ENCODE data around the gene NEK10. TPM values are rescaled to one million over a fixed set of nuclear protein-coding genes. Genes with fewer than 3 reads are reported as not detected.

The NEK10 gene
- total and polyA plus RNA-seq, 9 of the 15 experiments (the other 6 are each of a cell fraction or from before 2014, with no cell fraction given), result 0.07 TPM; not detected in 8

DNA sequence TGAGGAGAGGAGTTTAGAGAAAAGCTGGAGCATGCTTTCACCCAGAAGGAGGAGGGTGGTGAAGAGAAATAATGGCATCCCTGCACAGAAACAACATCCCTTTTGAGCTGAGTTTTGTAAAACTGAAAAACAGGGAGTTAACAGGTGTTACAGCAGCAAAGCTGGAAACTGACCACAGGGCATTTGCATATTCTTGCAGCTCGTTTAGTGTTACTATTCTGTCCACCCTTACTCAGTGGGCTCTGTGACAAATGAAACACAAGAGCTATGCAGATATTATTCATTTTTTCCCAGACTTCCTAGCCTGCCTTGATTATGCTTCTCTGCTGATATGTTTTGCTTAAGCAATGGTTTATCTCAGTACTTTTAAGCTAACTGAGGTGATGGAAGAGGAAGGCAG, 272.0 kb downstream of the NEK10 start:
- no peaks in the 10 kb centered on the region for H4K20me1 ChIP-seq (replicated peaks; ENCODE audit: control insufficient read depth, insufficient read depth, low read length)
- no peak overlapping the region for H3K4me3 ChIP-seq
- H3K4me1 ChIP-seq (replicated peaks in 1 of 2; ENCODE audit: control insufficient read depth in 2 of 2, insufficient read depth in 2 of 2, low read length in 2 of 2), result no peaks in the 10 kb centered on the region
- no peak overlapping the region for H2AFZ ChIP-seq (ENCODE audit: low read depth, low read length)
- H3K9me3 ChIP-seq (replicated peaks; ENCODE audit: control insufficient read depth, insufficient read depth, low read depth, low read length), result 0 out of 2 replicates have a peak, but pooled peaks cover 2% of the 10 kb centered on the region
- no peak overlapping the region for H3K9ac ChIP-seq (ENCODE audit: insufficient read depth in 1 of 2, low read depth in 2 of 2, low read length in 2 of 2)
- no peak overlapping the region for H3K4me2 ChIP-seq (ENCODE audit: insufficient read depth, low read length)
- H3K36me3 ChIP-seq (ENCODE audit: control insufficient read depth, insufficient read depth, low read length), result no peaks in the 10 kb centered on the region
- ChIA-PET POLR2A (no interaction called here), CTCF (ENCODE audit: low intra/inter-chr PET ratio) (no interaction called here)
- no peak overlapping the region for H3K27ac ChIP-seq (ENCODE audit: extremely low read depth, low read depth, low read length)
- H3K27me3 ChIP-seq (ENCODE audit: control insufficient read depth in 2 of 2, insufficient read depth in 2 of 2, low read length in 2 of 2), result no peaks in the 10 kb centered on the region
- 0% methylated on average over 1 of the region's 1 CpG for WGBS (ENCODE audit: insufficient coverage, low coverage, missing lambda C conversion rate)
- no peaks in the 10 kb centered on the region for H3K9me1 ChIP-seq (ENCODE audit: control insufficient read depth, insufficient read depth, low read length)
- no TSS peak for BruUV-seq (replicated peaks)
- TF ChIP-seq ZC3H4 (CRISPR knock-in tag; IDR thresholded peaks at IDR 0.05; ENCODE audit: borderline replicate concordance) (no peak), ELF1 (tag; IDR thresholded peaks at IDR 0.05) (no peak), LCOR (CRISPR knock-in tag; IDR thresholded peaks at IDR 0.05) (no peak), ZFP36 (IDR thresholded peaks at IDR 0.05; ENCODE audit: low read depth, low read length, partially characterized antibody) (no peak), ARID1B (IDR thresholded peaks at IDR 0.05) (no peak), U2AF1 (optimal IDR thresholded peaks at IDR 0.05; ENCODE audit: low read depth, low read length) (no peak)
- DNase-seq (ENCODE audit: extremely low read depth in 1 of 4, low spot score in 3 of 4), result no peak
- no peaks in the 10 kb centered on the region for H3K79me2 ChIP-seq (ENCODE audit: control insufficient read depth, insufficient read depth, low read length)
- FAIRE-seq, result no peak
- intact Hi-C loops (cut with micrococcal nuclease), result no loop called here
- in situ Hi-C loops (cut with MboI), result no loop called here
- no peak for ATAC-seq

DNA sequence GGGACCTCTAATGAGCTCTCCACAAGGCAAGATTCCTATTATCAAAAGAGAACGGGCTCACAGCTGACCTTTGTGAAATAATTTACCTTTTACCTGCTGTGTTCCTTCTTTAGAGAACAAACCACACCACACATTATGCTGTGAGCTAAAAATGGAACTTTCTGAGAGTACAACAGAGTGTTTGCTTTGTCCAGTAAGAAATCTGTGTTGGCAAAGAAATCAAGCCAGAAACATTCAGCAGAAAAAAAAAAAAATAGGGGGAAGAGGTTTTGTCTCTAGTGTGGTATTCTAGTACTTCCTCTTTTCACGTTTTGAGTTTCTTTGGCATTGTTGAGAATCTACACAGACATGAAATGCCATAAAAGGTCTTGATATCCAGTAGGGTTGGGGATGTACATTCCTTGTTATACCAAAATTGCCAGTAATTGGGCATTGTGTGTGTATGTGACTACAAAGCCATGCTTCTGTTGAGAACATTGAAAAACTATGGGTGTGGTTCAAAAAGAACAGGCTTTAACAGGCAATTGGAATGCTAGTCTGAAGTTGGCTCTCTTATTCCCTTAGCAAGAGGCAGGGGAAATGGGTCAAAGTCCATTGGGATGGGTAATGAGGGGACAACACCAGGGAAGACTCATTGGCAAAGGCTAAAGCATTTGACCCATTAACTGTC, 273.5 kb downstream of the NEK10 start:
- Histone ChIP-seq H2AFZ (ENCODE audit: low read depth, low read length) (no peak overlapping the region), H3K9me3 (replicated peaks; ENCODE audit: control insufficient read depth, insufficient read depth, low read depth, low read length) (0 out of 2 replicates have a peak, but pooled peaks cover 2% of the 10 kb centered on the region), H3K9me1 (ENCODE audit: control insufficient read depth, insufficient read depth, low read length) (no peaks in the 10 kb centered on the region), H4K20me1 (replicated peaks; ENCODE audit: control insufficient read depth, insufficient read depth, low read length) (no peaks in the 10 kb centered on the region), H3K27ac (ENCODE audit: extremely low read depth, low read depth, low read length) (no peak overlapping the region), H3K9ac (ENCODE audit: insufficient read depth in 1 of 2, low read depth in 2 of 2, low read length in 2 of 2) (no peak overlapping the region), H3K79me2 (ENCODE audit: control insufficient read depth, insufficient read depth, low read length) (no peaks in the 10 kb centered on the region), H3K27me3 (ENCODE audit: control insufficient read depth in 2 of 2, insufficient read depth in 2 of 2, low read length in 2 of 2) (no peaks in the 10 kb centered on the region), H3K4me2 (ENCODE audit: insufficient read depth, low read length) (no peak overlapping the region), H3K4me3 (no peak overlapping the region), H3K4me1 (replicated peaks in 1 of 2; ENCODE audit: control insufficient read depth in 2 of 2, insufficient read depth in 2 of 2, low read length in 2 of 2) (no peaks in the 10 kb centered on the region), H3K36me3 (ENCODE audit: control insufficient read depth, insufficient read depth, low read length) (no peaks in the 10 kb centered on the region)
- ATAC-seq (no peak), FAIRE-seq (no peak), DNase-seq (ENCODE audit: extremely low read depth in 1 of 4, low spot score in 3 of 4) (no peak)
- TF ChIP-seq PHF8 (IDR thresholded peaks at IDR 0.05; ENCODE audit: borderline replicate concordance, low read length), result no peak
- no peak for TF ChIP-seq RBM34 (IDR thresholded peaks at IDR 0.05; ENCODE audit: borderline replicate concordance, insufficient read depth, low read length)
- no peak for TF ChIP-seq PHF20 (IDR thresholded peaks at IDR 0.05; ENCODE audit: partially characterized antibody)
- TF ChIP-seq ZNF57 (CRISPR knock-in tag; IDR thresholded peaks at IDR 0.05), result no peak
- TF ChIP-seq SMC3 (conservative IDR thresholded peaks at IDR 0.05; ENCODE audit: insufficient read depth, low read depth, low read length), result no peak
- ChIA-PET CTCF (ENCODE audit: low intra/inter-chr PET ratio) (no interaction called here), POLR2A (no interaction called here)
- intact Hi-C loops (cut with micrococcal nuclease), result no loop called here
- in situ Hi-C loops (cut with MboI), result no loop called here
- BruUV-seq (replicated peaks), result no TSS peak
- 5% methylated on average over 2 of the region's 2 CpGs for WGBS (ENCODE audit: insufficient coverage, low coverage, missing lambda C conversion rate)
